ENCODE measurements around the gene CREB3L2. TPM values are rescaled to one million over a fixed set of nuclear protein-coding genes. Genes with fewer than 3 reads are reported as not detected.

The CREB3L2 gene
- total and polyA plus RNA-seq, 9 donors, result 21.2 to 110 (median 80.8) TPM

DNA sequence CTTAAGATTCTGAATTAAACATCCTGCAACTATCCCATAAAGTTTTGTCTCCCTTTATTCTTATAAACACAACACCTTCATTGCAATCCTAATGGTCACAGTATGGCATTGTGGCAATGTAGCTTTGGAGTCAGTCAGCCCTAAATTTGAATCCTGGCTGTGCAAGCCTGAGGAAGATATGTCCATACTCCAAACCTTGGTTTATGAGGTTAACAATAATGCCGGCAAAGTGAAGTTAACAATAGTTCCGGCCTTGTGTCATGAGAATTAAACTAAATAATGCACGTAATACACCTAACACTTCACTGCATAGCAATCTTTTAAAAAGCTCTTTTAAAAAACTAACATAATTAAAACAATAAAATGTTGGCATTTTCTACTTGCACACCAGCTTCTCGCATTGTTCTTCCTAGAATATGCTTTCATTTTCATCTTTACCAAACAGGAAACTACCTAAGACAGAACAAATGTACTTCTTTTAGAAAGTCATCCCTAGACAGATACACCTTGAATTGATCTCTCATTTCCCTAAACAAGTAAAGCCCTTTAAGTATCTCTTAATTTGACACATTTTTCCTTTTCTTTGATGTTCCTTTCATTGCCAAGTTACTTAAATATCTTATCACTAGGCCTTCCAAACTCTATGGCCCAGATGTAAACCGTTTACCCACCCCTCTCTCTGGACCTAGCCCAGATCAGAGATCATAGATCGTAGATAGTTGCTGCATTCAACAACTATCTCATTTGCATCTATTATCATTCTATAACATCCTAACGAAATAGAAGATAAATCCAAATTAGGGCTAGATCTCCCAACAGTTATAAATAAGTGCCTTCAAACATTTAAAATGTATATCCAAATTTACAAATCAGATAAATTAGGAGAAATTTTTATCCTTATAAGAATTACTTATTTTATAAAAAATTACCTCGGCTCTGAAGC, 66.7 kb downstream of the CREB3L2 start:
- Histone ChIP-seq H3K9me3 (no peaks in the 10 kb centered on the region), H3K36me3 (no peaks in the 10 kb centered on the region), H3K4me3 (no peak overlapping the region), H3K27ac (no peak overlapping the region), H3K4me1 (ENCODE audit: insufficient read depth) (peaks cover 23% of the 10 kb centered on the region), H3K27me3 (no peaks in the 10 kb centered on the region)
- DNase-seq, result no peak
- intact Hi-C loops (cut with DNase I), result loop anchor here in 1 of 4 donors (10.0 kb wide), 1 partner anchor 60 kb away; no protein-coding TSS in a partner anchor
- TF ChIP-seq, protein P1, sequence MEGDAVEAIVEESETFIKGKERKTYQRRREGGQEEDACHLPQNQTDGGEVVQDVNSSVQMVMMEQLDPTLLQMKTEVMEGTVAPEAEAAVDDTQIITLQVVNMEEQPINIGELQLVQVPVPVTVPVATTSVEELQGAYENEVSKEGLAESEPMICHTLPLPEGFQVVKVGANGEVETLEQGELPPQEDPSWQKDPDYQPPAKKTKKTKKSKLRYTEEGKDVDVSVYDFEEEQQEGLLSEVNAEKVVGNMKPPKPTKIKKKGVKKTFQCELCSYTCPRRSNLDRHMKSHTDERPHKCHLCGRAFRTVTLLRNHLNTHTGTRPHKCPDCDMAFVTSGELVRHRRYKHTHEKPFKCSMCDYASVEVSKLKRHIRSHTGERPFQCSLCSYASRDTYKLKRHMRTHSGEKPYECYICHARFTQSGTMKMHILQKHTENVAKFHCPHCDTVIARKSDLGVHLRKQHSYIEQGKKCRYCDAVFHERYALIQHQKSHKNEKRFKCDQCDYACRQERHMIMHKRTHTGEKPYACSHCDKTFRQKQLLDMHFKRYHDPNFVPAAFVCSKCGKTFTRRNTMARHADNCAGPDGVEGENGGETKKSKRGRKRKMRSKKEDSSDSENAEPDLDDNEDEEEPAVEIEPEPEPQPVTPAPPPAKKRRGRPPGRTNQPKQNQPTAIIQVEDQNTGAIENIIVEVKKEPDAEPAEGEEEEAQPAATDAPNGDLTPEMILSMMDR (IDR thresholded peaks at IDR 0.05), result no peak
- TF ChIP-seq POLR2A (IDR thresholded peaks at IDR 0.05), result no peak
- 66 to 78% (median 73%) methylated on average over 8 of the region's 8 CpGs for WGBS, 3 donors

DNA sequence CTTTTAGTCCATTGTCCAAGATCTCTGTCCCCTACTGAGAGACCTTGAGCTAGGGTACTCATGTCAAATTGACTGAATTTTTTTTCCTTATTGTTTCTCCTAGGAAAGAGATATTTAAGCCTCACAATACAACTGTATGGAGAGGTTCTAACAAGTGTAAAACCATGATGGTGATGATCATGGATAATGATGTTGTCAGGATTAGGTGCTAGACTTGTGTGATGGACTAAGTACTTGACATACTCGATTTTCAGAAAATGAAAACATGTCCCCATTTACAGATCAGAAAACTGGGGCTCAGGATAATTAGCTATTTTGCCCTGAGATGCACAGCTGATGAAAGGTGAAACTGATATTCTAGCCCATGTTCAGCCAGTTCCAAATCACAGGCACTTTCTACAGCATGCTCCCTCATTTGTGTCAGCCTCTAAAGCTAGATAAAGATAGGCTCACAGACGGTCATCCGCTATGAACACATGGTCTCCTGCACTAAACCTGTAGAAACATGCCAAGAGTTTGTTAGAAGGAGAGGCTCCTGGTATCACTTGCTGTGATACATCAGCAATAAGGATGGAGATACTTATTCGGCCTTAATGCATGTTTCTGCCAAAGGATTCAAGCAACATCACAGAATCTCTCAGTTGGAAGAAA, 67.6 kb downstream of the CREB3L2 start:
- no peaks in the 10 kb centered on the region for H3K36me3 ChIP-seq
- H3K4me1 ChIP-seq (ENCODE audit: insufficient read depth), result peaks cover 23% of the 10 kb centered on the region
- WGBS, 3 donors, result 60 to 70% (median 64%) methylated on average over 4 of the region's 4 CpGs
- no peaks in the 10 kb centered on the region for H3K9me3 ChIP-seq
- peak overlapping the region in 1 of 2 donors; percentile 59 for H3K27ac ChIP-seq
- H3K27me3 ChIP-seq, result no peaks in the 10 kb centered on the region
- TF ChIP-seq, protein P1 (IDR thresholded peaks at IDR 0.05), result no peak
- no peak for TF ChIP-seq EP300 (IDR thresholded peaks at IDR 0.05)
- no peak for TF ChIP-seq POLR2A (IDR thresholded peaks at IDR 0.05)
- intact Hi-C loops (cut with DNase I), result loop anchor here in 1 of 4 donors (10.0 kb wide), 1 partner anchor 60 kb away; no protein-coding TSS in a partner anchor
- no peak for DNase-seq
- no peak overlapping the region for H3K4me3 ChIP-seq

DNA sequence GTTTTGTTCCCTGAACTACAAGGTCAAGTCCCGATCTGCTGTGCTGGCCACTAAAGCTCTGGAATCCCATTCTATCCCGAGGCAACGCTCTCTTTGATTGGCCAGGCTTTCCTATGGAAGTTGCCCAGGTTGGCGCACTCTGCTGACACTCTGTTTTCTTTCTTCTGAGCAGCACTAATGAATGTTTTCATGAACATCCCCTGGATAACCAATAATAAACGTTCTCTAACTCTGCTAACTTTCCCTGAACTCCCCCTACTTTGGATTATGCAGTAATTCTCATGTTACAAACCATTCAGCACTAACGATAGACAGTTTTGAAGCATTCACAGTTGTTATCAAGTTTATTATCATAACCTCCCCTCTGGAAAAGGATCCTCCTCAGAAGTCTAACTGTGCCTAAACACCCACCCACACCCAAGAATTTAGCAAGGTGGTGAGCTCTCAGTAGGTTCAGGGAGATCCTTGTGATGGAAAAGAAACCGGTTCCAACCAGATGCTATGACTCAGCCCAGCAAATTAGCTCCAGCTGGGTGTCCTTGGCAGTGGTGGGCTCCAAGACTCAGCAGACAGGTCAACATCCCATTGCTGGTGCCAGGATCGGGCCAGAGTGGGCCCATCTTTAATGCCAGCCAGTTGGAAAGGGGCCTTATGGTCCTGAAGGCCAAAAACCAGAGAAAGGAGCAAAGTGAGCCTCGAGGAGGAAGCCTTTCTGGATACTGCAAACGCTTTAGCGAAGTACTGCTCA, 68.4 kb downstream of the CREB3L2 start:
- DNase-seq, result peak; percentile 64 to 73 (median 69)
- intact Hi-C loops (cut with DNase I), result loop anchor here in 1 of 4 donors (10.0 kb wide), 1 partner anchor 61 kb away; no protein-coding TSS in a partner anchor
- Histone ChIP-seq H3K9me3 (no peaks in the 10 kb centered on the region), H3K4me1 (ENCODE audit: insufficient read depth) (peaks cover 27% of the 10 kb centered on the region), H3K4me3 (no peak overlapping the region), H3K36me3 (no peaks in the 10 kb centered on the region), H3K27ac (peak overlapping the region in 1 of 2 donors; percentile 59), H3K27me3 (no peaks in the 10 kb centered on the region)
- WGBS, 3 donors, result 12 to 19% (median 15%) methylated on average over 11 of the region's 11 CpGs
- TF ChIP-seq, protein P1 (IDR thresholded peaks at IDR 0.05), result no peak
- TF ChIP-seq POLR2A (IDR thresholded peaks at IDR 0.05) (no peak), EP300 (IDR thresholded peaks at IDR 0.05) (no peak)

DNA sequence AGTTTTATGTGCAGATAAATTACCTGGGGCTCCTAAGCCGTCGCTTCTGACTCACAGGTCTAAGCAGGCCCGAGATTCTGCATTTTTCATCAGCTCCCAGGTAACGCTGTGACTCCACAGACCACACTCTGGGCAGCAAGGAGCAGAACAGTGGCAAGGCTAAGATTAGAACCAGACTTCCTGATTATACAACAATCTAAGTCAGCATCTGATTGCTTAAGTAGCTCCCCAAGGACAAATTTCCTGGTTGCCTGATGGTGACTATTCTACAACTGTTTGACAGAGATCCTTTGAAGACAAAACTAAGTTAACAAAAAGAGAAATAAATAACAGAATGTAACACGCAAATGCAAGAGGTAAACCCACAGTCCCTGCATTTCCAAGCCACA, 69.0 kb downstream of the CREB3L2 start:
- intact Hi-C loops (cut with DNase I), result loop anchor here in 1 of 4 donors (10.0 kb wide), 1 partner anchor 62 kb away; no protein-coding TSS in a partner anchor
- 30 to 50% (median 37%) methylated on average over 5 of the region's 5 CpGs for WGBS, 3 donors
- no peaks in the 10 kb centered on the region for H3K9me3 ChIP-seq
- no peak overlapping the region for H3K4me3 ChIP-seq
- H3K36me3 ChIP-seq, result no peaks in the 10 kb centered on the region
- H3K4me1 ChIP-seq (ENCODE audit: insufficient read depth), result peaks cover 27% of the 10 kb centered on the region
- no peak for DNase-seq
- H3K27me3 ChIP-seq, result no peaks in the 10 kb centered on the region
- TF ChIP-seq, protein P1 (IDR thresholded peaks at IDR 0.05), result no peak
- TF ChIP-seq POLR2A (IDR thresholded peaks at IDR 0.05) (no peak), EP300 (IDR thresholded peaks at IDR 0.05) (no peak)
- peak overlapping the region in 1 of 2 donors; percentile 59 for H3K27ac ChIP-seq

Data from ovary (tissue), 9 donors.